Esophagus muscularis mucosa (tissue), 4 donors: ENCODE results near the gene RNF213. TPM values are rescaled to one million over a fixed set of nuclear protein-coding genes. Genes with fewer than 3 reads are reported as not detected.
A peak's percentile ranks its signal among the peaks of the same experiment; 100 is the strongest.

Source experiments
- DNase-seq: peaks from one replicate; pipeline ENCODE4 v3.0.0-alpha.2; 2017; ENCODE audit errors: extremely low spot score
- H3K27ac ChIP-seq, 4 donors: fragments of 200-600 bp; sonication (generic); replicated peaks in 1 of 4; 1 replicate in 3 of 4; 2 replicates in 1 of 4; pipeline ENCODE4 v1.5.1; 2016 to 2019; ENCODE audit warnings: mild to moderate bottlenecking in 1 of 4
- H3K27me3 ChIP-seq, 4 donors: fragments of 200-600 bp; sonication (generic); one replicate each; pipeline versions ENCODE4 v1.5.1 to v1.6.0; 2016 to 2019
- H3K36me3 ChIP-seq, 4 donors: fragments of 200-600 bp; sonication (generic); one replicate each; pipeline ENCODE4 v1.5.1; 2016 to 2019
- H3K4me1 ChIP-seq, 4 donors: fragments of 200-600 bp; sonication (generic); one replicate each; pipeline ENCODE4 v1.5.1; 2016 to 2019
- H3K4me3 ChIP-seq, 4 donors: fragments of 200-600 bp; sonication (generic); 1 replicate in 2 of 4; 2 replicates in 2 of 4; pipeline ENCODE4 v1.5.1; 2016 to 2019; ENCODE audit warnings: mild to moderate bottlenecking in 4 of 4, moderate library complexity in 1 of 4
- H3K9me3 ChIP-seq, 4 donors: fragments of 200-600 bp; sonication (generic); 1 replicate in 3 of 4; 2 replicates in 1 of 4; pipeline ENCODE4 v1.5.1; 2016 to 2019
- EP300 ChIP-seq: sonication (generic); formaldehyde crosslinking; IDR thresholded peaks from one replicate; pipeline ENCODE4 v1.6.1; 2017; ENCODE audit warnings: antibody characterized with exemption
- POLR2A ChIP-seq: fragments of 450-650 bp; IDR thresholded peaks from one replicate; pipeline ENCODE4 v1.6.1; 2017; ENCODE audit warnings: antibody characterized with exemption, moderate library complexity, mild to moderate bottlenecking, low read depth
- POLR2AphosphoS5 ChIP-seq, 2 donors: sonication (generic); formaldehyde crosslinking; IDR thresholded peaks; one replicate each; pipeline ENCODE4 v1.6.1; 2017; ENCODE audit warnings: antibody characterized with exemption in 2 of 2
- WGBS: methylation state at CpG from one replicate; pipeline ENCODE4 v1.1.5; 2018; 5-methylcytosine and 5-hydroxymethylcytosine counted together
- intact Hi-C: fragments of 100-400 bp; cut with DNase I; formaldehyde crosslinking; loops from one replicate; pipeline ENCODE4 v1.15.1; 2023
- total RNA-seq, 4 donors: library from RNA; depleted of rRNA; stranded (reverse); fragments of >200 nt; gene quantifications; one replicate each; pipeline versions ENCODE4 v1.1.0 to v1.2.1, GENCODE V29; 2016
- TF ChIP-seq, protein P1 (sequence below), 3 experiments: fragments of 200-600 bp in 2 of 3; fragments of 450-650 bp in 1 of 3; sonication (generic) in 2 of 3; IDR thresholded peaks; one replicate each; pipeline ENCODE4 v1.5.1; 2017 to 2019; ENCODE audit warnings: antibody characterized with exemption in 3 of 3, mild to moderate bottlenecking in 2 of 3, moderate library complexity in 1 of 3

Gene RNF213
- total RNA-seq, 4 donors from 2014 or later, result 55.8 to 85.7 (median 75.9) TPM

- intact Hi-C loops, result loop anchor here (2.0 kb wide), 1 partner anchor 41 kb away; the partner anchor contains the start of gene RNF213
- TF ChIP-seq POLR2AphosphoS5 (IDR thresholded peaks at IDR 0.05), result peak; percentile 40 to 73
- TF ChIP-seq, protein P1, sequence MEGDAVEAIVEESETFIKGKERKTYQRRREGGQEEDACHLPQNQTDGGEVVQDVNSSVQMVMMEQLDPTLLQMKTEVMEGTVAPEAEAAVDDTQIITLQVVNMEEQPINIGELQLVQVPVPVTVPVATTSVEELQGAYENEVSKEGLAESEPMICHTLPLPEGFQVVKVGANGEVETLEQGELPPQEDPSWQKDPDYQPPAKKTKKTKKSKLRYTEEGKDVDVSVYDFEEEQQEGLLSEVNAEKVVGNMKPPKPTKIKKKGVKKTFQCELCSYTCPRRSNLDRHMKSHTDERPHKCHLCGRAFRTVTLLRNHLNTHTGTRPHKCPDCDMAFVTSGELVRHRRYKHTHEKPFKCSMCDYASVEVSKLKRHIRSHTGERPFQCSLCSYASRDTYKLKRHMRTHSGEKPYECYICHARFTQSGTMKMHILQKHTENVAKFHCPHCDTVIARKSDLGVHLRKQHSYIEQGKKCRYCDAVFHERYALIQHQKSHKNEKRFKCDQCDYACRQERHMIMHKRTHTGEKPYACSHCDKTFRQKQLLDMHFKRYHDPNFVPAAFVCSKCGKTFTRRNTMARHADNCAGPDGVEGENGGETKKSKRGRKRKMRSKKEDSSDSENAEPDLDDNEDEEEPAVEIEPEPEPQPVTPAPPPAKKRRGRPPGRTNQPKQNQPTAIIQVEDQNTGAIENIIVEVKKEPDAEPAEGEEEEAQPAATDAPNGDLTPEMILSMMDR (IDR thresholded peaks at IDR 0.05), result peak in 1 of 3 experiments; percentile 12
- peak; percentile 30 for TF ChIP-seq POLR2A
- TF ChIP-seq EP300, result no peak
- Histone ChIP-seq H3K9me3 (no peaks in the 10 kb centered on the region), H3K27ac (peak within 1 kb of the TSS; percentile 79 to 91 (median 89)), H3K27me3 (no peaks in the 10 kb centered on the region), H3K4me3 (peak within 1 kb of the TSS; percentile 84 to 100 (median 98)), H3K36me3 (peaks cover under 1 to 44% (median 26%) of the 10 kb centered on the region in 4 donors), H3K4me1 (peaks cover 15 to 48% (median 44%) of the 10 kb centered on the region in 4 donors)
- peak; percentile 94 for DNase-seq
- WGBS, result 0% methylated on average over 34 of the region's 77 CpGs
Observed at GRCh38 chr17:80220054-80220735, 40.5 kb upstream of the RNF213 start, which contains the start of the genes SGSH and SLC26A11. Gene SGSH, minus strand, starts transcription at chr17:80220333. Its CDS starts 20 bp downstream, at chr17:80220313. Gene SLC26A11, plus strand, starts transcription at chr17:80220427. Its CDS starts 1,134 bp downstream, at chr17:80221561.

GRCh38 chr17:80220736-80221215, 39.9 kb upstream of the RNF213 start:
- TF ChIP-seq POLR2AphosphoS5 (IDR thresholded peaks at IDR 0.05) (peak in 1 of 2 donors; percentile 36), EP300 (no peak)
- intact Hi-C loops, result loop anchor here (2.0 kb wide), 1 partner anchor 40 kb away; the partner anchor contains the start of gene RNF213
- peak overlapping the region; percentile 84 to 100 (median 98) for H3K4me3 ChIP-seq
- no peak for DNase-seq
- peak overlapping the region; percentile 79 to 91 (median 89) for H3K27ac ChIP-seq
- H3K4me1 ChIP-seq, result peaks cover 15 to 48% (median 44%) of the 10 kb centered on the region in 4 donors
- WGBS, result under 1% methylated on average over 19 of the region's 41 CpGs
- H3K36me3 ChIP-seq, result peaks cover 0 to 43% (median 21%) of the 10 kb centered on the region in 4 donors
- H3K27me3 ChIP-seq, result no peaks in the 10 kb centered on the region
- H3K9me3 ChIP-seq, result no peaks in the 10 kb centered on the region

DNA sequence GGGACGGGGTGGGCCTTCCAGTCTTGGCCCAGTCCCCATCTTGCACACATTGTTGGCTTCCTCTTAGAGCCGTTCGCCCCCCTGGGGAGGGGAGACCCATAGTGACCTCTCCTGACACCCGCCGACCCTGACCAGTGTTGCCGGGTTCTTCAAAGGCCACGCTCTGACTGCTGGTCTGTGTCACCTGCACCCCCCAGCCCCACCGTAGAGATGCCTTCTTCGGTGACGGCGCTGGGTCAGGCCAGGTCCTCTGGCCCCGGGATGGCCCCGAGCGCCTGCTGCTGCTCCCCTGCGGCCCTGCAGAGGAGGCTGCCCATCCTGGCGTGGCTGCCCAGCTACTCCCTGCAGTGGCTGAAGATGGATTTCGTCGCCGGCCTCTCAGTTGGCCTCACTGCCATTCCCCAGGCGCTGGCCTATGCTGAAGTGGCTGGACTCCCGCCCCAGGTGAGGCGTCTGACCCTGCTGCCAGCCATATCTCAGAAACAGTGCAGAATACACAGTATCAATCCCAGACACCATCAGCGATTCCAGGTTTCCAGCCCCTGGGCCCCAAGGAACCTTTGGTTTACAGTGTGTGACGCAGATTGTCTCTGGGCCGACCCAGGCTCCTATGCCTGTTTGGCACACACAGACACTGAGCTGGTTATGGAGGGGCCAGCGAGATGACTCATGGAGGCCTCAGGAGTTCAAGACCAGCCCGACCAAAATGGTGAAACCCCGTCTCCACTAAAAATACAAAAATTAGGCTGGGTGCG, 39.1 kb upstream of the RNF213 start:
- H3K27me3 ChIP-seq, result no peaks in the 10 kb centered on the region
- intact Hi-C loops, result loop anchor here (2.0 kb wide), 1 partner anchor 39 kb away; the partner anchor contains the start of gene RNF213
- H3K4me1 ChIP-seq, result peaks cover 15 to 48% (median 44%) of the 10 kb centered on the region in 4 donors
- WGBS, result 74% methylated on average over 25 of the region's 29 CpGs
- peaks cover under 1 to 43% (median 17%) of the 10 kb centered on the region in 4 donors for H3K36me3 ChIP-seq
- peak overlapping the region in 3 of 4 donors; percentile 79 to 91 (median 89) for H3K27ac ChIP-seq
- H3K9me3 ChIP-seq, result no peaks in the 10 kb centered on the region
- DNase-seq, result no peak
- peak overlapping the region; percentile 84 to 100 (median 98) for H3K4me3 ChIP-seq
- TF ChIP-seq, protein P1 (IDR thresholded peaks at IDR 0.05), result no peak
- TF ChIP-seq POLR2A (no peak), EP300 (no peak), POLR2AphosphoS5 (IDR thresholded peaks at IDR 0.05) (no peak)

- no peak overlapping the region for H3K4me3 ChIP-seq
- WGBS, result 87% methylated on average over 15 of the region's 18 CpGs
- peaks cover 15 to 48% (median 44%) of the 10 kb centered on the region in 4 donors for H3K4me1 ChIP-seq
- no peak for DNase-seq
- no peaks in the 10 kb centered on the region for H3K9me3 ChIP-seq
- no peak overlapping the region for H3K27ac ChIP-seq
- no peaks in the 10 kb centered on the region for H3K27me3 ChIP-seq
- TF ChIP-seq POLR2AphosphoS5 (IDR thresholded peaks at IDR 0.05) (no peak), EP300 (no peak), POLR2A (no peak)
- TF ChIP-seq, protein P1 (IDR thresholded peaks at IDR 0.05), result no peak
- H3K36me3 ChIP-seq, result peaks cover 2 to 43% (median 15%) of the 10 kb centered on the region in 4 donors
- intact Hi-C loops, result no loop called here
Observed at GRCh38 chr17:80222376-80223141, 38.1 kb upstream of the RNF213 start.
